HG03457 (cell line): ENCODE data around the gene PLA2G4D.
"Not testable (repeated sequence)": the region's sequence is repeated elsewhere in the genome, so short reads cannot be mapped to it uniquely, and the experiment has no call there.

ENCODE experiments used
- ATAC-seq: cut with Tn5 transposase; IDR thresholded peaks from one replicate; pipeline ENCODE4 v1.9.1; 2021; ENCODE audit warnings: moderate number of reproducible peaks; ENCODE audit not compliant: unreplicated experiment

PLA2G4D gene

DNA sequence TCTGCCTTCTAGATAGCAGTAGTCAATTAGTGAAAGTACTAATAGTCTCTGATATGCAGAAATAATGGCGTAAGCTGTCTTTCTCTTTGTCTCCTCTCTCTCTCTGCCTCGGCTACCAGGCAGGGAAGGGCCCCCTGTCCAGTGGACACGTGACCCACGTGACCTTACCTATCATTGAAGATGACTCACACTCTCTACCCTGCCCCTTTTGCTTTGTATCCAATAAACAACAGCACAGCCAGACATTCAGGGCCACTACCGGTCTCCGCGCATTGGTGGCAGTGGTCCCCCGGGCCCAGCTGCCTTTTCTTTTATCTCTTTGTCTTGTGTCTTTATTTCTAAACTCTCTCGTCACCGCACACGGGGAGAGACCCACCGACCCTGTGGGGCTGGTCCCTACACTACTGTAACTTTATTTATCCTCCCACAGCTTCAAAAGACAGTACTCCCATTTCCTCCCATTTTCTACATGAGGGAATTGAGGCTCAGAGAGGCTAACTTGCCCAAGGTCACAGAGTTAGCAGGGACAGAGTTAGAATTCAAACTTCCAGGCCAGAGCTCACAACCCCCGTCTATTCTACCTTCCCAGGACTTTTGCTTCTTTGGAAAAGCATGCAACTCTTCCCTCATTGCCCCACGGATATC lies 2.5 kb downstream of the PLA2G4D start:
- ATAC-seq = not testable (repeated sequence)

DNA sequence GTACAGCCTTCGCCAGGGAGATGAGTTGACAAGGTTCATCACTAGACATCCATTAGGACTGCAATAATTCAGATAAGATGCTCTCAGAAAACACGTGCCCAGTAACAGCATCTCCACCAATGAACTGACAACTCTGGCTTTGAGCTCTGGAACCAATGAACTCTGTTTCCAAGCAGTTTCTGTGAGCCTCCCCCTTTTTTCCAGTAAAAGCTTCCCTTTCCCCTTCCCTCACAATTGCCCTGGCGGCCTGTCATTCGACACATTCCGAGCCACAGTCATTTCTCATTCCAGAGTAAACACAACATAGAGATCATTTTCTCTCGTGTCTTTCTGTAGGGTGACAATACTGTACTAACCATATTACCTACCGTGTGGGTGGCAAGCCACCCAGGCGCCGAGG lies 3.6 kb downstream of the PLA2G4D start:
- ATAC-seq = no peak

DNA sequence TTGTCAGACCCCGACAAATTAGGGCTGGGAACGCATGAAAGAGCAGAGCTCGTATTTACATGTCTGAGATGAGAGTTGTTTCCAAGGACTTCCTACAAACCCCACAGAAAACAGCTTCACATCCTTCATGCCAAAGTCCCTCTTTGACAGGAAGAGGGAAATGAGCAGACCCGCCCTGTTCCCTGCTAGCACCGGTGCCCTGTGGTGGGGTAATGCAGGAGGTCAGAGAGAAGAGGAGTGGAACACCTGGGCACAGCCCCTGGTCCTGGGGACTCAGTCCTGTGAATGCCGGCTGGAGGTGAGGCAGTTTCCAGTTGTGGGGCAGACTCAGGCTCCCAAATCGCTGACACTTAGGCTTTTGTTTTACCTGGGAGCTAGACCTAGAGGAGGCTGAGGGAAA lies 4.0 kb downstream of the PLA2G4D start:
- ATAC-seq = no peak

DNA sequence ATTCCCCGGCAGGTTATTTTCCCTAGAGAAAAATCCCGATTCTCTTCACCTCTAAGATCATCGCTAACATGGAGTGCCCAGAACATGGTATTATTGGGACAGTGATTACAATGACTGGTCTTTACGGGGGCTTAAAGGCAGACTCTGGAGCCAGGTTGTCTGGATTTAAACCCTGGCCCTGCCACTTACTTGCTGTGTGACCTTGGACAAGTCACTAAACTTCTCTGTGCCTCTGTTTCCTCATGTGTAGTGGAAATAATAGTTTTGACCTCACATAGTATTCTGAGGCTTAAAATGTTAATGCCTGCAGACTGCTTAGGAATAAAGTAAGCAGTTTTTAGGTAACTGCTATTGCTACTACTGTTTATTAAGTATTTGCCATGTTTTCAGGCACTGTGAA lies 4.4 kb downstream of the PLA2G4D start:
- ATAC-seq = no peak

DNA sequence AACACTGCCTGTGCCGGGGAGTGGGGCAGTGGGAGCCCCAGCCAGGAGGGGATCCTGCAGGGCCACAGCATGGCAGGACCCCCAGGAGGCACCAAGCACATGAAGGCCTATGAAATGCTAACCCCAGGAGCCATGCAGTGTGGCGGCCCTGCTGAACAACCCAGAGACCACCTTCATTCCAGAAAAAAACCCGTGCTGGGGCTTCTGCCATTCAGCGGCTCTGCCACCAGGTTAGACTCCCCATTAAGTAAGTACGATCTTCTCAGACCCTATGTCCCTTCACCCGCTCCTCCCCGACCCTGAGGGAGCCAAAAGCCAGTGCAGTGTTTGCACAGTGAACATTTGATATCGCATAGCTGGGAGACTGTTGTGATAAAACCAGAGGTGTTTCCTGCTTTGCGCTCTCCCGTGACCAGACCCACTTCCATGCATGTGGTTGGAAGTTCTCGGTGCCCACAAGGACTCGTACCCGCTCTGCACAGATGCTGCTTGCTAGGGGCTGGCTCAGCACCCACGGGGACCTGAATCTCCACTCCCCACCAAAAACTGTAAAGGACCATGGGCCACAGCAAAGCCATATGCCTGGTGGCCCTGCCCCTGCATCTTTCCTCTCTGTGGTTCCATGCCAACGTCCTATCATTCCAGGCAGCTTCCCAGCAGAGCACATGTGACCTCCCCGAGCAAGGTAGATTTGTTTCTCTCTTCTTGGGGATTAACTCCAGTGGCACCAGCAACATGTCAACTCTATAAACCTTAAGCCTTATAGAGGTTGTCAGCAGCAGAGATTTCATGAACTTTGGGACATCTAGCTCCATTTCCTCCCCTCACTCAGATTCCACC lies 5.3 kb downstream of the PLA2G4D start:
- ATAC-seq = no peak

DNA sequence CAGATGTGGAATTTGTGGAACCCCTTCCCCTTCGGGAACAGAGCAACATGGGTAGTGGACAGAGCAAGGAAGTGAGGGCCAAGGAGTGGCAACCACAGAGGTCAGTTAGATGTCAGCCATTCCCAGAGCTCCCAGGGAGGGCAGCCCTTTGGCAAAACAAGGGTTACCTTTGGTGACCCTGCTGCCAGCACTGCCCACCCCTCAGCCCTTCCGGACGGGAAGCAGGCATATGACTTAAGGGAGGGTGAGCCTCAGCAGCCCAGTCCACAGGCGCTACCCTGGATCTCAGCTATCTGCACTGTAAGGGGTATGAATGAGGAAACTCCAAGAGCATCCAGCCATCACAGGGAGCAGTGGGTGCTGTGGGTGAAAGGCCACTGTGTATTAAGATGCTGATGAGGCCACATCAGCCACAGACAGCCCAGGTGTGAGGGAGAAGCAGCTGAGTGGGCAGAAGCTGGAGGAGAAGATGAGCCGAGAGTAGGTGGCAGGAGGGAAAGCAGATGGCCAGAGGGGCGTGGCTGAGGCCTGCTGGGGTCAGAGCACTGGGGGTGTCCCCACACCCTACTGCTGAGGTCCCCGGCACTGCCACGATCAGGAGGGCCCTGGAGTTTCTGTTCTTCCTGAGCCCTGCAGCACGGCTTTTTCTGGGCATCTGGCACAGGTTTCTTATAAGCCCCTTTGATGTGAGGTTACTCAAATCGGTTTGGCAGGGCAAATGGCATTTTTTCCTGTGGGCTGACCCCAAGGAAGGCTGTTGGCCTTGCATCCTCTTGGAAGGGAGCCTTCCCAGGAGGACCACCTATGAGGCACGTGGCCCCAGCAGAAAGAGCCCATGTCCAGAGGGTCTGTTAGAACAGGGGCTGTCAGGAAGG lies 6.2 kb downstream of the PLA2G4D start:
- no peak for ATAC-seq

DNA sequence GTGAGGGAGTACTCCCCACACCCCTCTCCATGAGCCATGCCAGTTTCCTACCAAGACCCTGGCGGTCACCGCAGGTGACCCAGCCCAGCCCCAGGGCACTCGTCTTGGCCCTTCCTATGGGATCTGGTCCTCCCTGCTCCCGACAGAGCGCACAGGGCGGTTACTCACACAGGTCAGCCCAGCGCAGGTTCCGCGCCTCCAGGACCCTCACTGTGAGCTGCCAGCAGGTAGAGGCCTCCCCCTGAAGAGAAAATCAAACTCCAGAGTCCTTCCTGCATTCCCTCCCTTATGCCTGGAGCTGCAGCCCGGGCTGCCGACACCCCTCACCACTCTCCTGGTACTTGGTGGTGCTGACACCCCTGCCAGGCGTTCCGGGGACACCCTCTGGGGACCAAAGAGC lies 6.9 kb downstream of the PLA2G4D start:
- no peak for ATAC-seq

DNA sequence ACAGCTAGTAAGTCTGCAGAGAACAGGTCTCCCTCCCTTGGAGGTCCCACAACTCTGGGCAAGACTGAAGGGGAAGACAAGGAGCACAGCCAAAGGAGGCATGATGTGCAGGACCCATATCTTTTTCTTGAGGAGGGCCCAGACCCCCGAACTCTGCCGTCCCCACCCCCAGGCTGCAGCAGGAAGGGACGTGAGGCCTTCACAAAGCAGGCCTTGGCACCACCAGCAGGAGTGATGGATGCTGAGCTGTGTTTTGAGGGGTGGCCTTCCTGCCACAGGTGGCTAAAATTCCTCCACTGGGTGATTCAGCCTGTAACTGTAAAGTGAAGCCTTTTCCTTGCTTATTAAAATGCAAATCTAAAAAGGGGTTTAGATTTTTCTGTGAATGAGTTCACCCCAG lies 8.6 kb downstream of the PLA2G4D start:
- no peak for ATAC-seq

DNA sequence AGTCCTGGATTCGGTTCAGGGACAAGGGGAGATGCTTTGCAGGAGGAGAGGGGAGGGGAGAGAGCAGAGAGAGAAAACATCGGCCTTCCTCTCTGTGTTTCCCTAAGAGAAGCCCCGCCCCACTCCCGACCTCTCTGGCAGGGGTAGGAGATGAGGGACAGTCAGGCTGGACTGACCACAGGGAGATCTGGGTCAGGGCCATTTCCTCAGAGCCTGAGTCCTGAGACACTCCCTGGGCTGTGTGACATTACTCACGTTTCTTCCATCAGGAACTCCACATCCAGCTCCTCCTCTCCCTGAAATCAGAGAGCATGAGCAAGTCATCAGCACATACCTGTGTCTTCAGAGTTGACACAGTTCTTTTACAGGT lies 9.1 kb downstream of the PLA2G4D start:
- no peak for ATAC-seq

DNA sequence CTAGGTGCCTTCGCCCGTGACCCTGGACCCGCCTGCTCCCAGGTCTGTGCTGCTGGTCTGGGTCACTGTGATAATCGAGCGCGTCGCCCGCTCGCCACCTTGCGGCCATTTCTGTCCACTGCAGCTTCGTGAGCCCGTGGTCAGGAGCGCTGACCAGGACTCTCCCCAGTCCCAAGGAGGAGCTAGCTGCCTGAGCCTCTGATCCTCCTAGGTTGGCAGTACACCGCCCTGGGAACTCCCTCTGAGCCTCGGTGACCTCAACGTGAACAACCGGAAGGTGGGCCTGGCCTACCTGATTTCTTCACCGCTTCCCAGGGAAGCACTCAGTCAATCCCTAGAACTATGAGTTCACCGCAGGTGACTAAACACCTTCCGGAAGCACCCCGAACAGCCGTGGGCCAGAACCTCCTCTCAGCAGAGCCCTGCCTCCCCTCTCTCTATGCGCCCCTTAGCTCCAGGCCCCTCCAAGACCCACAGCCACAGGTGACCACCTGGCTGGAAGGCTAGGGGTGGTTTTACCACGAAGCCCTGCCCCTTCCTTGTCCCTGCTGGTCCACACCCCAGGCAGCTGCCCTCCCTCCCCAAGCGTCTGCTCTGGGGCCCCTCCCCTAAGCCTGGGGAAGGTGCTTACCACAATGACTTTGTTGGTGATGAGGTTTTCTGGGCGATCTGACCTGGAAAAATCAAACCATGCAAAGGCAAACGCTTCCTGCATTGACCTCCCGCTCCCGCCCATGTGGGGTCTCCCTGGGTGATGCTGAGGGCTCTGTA lies 9.7 kb downstream of the PLA2G4D start:
- ATAC-seq = no peak

DNA sequence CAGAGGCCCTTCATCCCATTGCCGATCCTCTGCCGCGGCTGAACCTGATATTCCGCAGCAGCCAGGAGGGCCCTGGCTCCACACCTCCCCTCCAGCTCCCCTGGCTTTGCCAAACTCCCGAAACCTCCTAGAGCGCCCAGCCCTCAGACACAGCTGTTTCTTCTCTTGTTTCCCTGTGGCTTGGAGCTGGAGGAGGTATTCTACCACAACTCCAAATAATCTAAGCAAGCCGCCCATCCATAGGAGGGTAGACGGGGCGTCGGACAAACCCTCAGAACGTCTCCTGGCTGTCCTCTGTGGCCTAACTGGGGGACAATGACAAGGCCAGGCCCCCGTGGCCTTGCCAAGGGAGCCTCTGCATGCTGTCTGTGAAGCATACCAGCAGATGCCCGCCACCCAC lies 10.4 kb downstream of the PLA2G4D start:
- ATAC-seq = no peak

DNA sequence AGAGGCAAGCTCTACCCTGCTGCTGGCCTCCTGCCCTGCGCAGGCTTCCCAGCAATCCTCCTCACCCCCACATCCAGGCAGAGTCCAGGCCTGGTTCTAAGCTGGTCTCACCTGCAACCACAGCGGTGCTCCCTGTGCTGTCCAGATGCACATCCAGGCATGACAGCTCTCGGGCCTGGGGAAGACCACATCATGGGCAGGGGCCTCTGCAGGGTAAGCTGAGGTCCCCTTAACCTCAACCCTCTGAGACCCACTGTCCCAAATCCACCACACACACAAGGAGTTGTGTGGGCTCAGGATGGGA lies 10.8 kb downstream of the PLA2G4D start:
- no peak for ATAC-seq

DNA sequence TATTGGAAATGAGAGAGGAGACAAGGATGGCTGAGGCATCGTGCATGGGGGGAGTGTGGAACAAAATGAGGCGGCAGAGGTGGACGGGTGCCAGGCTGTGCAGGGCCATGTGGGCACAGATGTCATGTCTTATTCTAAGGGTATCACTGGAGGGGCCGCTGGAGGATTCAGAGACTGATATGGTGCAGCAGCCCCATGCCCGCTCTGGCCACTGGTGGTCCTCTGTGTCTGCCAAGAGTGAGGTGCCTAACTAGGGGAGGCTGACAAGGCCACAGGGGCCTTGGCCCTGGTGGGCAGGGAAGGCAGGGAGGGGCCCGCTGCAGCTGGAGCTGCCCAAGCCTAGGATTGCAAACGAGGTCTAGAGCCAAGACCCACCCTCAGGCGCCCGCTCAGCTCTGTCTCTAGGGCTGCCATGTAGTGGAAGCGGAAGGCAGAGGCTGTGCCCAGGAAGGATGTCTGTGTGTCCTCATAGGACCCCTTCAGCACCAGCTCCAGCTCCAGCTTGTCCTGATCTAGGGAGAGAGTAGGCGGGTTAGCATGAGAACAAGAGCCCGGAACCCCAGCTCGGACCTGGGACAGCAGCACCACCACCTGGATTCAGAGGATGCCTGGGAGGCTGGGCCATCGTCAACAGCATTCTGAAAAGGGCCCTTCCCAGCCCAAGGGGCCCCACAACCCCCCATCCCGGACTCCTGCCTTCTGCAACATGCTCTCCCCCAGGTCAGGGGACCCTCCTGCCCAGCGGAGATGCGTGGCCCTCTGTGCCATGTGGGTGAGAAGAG lies 11.3 kb downstream of the PLA2G4D start:
- ATAC-seq = no peak

DNA sequence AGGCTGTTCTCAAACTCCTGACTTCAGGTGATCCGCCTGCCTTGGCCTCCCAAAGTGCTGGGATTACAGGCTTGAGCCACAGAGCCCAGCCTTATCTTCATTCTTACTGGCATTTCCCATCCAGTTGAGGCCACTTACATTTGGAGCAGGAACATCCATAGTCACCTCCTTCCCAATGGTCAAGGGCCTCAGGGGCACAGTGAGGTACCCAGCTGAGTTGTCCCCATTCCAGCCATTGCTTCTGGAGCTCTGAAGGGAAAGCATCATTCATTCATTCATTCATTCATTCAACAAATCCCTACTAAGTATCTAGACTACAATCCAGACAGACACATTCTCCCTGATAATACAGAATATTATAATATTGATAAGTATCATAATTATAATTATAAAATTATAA lies 12.2 kb downstream of the PLA2G4D start:
- no peak for ATAC-seq

DNA sequence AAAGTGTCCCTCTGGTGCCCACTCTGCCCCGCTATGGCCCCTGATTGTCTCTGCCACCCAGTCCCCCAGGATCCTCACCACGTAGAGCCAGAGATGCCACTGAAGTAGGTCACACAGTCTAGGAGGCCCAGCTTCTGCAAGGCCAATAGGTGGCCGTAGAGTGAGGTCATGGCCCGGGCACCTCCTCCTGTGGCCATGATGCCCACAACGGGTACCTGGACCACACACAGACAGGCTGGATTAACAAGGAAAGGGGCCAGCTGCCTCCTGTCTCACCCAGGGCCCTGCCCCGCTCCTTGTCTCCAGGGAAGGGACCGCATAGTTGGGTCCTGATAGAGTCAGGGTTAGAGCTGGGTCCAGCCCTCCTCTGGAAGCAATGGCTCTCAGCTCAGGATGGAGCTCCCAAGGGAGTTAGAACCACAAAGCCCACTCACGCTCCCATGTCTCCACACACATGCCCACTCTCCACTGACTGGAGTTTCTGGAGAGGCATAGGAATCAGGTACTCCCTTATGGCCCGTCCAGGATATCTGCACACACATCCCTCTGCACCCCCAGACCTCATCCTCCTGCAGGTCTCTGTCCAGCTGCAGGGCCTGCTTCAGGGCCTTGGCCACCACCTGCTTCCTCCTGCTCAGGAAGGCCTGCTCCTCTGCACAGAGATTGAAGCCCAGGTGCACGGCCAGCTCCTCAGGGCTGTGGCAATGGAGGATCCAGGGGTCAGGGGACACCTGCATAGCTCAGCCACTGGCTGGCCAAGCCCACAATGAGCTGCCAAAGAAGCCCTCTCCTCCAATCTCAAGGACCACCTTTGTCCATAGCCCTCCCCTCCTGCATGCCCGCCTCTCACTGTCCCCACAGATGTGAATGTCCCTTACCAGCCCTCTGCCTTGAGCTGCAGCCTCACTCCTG lies 13.2 kb downstream of the PLA2G4D start:
- ATAC-seq = no peak

DNA sequence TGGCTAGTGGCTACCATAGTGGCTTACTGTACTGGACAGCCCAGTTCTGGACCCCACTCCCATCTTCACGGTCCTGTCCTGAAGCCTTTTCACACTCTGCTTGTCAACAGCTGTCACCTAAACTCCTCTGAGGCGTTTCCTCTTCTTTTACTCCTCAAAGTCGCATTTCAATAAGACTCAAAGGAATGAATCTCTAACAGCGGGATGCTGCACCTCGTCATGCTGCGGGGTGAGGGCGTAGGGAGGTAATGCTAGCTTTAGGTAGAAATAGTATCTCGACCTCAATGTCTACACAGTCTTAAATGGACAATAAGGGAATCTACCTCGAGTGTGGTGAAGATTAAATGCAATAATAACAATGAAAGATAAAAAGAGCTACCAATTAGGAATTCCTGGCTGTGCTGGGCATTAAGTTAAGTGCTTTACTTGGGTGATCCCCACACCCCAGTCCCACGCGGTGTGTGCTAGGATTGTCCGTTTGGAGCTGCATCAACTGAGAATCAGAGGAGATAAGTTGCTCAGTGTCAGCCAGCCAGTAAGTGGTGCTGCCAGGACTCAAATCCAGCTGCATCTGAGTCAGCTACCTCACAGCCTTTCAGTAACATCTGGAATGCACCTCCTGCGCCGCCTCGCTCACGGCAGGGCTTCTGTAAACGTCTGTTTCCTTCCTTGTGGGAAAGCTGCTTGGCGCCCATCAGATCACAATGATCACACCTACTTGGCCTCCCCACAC lies 14.0 kb downstream of the PLA2G4D start:
- no peak for ATAC-seq

DNA sequence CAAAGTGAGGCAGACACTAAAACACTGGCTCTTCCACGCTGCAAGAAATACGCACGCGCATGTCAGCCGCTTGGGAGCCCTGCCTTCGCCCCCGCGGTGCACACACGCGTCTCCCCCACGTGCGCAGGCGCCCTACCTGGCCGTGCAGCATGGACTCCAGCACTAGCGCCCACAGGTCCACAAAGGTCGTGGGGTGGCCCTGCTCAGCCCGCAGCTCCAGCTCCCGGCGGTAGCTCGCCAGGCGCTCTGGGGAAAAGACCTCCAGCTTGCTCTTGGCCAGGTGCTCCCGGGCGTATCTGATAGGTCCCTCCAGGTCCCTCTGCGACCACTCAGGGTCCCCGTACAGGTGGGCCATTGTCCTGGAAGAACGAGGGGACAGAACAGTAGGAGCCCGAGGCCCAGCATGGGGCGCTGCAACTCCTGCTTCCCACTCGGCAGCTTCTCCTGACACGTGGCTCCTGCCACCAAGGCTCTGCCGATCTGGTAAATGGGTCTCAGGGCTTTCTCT lies 14.9 kb downstream of the PLA2G4D start:
- ATAC-seq = no peak

DNA sequence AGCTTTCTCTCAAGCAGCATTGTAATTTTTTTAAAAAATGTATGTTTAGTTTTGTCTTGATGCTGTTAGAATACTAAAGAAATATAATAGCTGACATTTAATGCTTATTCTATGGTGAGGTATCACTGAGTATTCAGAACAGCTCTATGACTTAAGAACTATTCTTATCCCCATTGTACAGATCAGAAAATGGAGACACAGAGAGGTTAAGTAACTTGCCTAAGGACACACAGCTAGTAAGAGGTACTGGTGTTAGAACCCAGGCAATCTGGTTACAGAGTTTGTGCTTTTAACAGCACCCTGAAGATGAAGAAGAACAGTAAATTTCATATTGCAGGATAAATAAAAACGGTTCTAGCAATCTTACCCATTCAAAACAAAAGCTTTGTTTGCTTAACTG lies 15.5 kb downstream of the PLA2G4D start:
- ATAC-seq = no peak
